H1 (cell line): ENCODE measurements around the gene TSPAN5. TPM values are rescaled to one million over a fixed set of nuclear protein-coding genes. Genes with fewer than 3 reads are reported as not detected.

Experiments
- CTCF ChIA-PET: fragments of 300-600 bp; sonication (Branson Sonifier 250); formaldehyde crosslinking; loops from one replicate; lab custom pipeline; 2021; ENCODE audit not compliant: partially characterized antibody; lab: Charles Lee
- POLR2A ChIA-PET: fragments of 300-600 bp; sonication (Branson Sonifier 250); formaldehyde crosslinking; loops from one replicate; lab custom pipeline; 2021; ENCODE audit warnings: inconsistent platforms; ENCODE audit not compliant: partially characterized antibody; lab: Charles Lee
- DNase-seq, 2 experiments: peaks; one replicate each; pipeline versions ENCODE4 v3.0.0 to v3.0.0-alpha.2; 2010 to 2022; ENCODE audit warnings: low spot score in 2 of 2, low read depth in 1 of 2, mixed read lengths in 1 of 2
- FAIRE-seq: peaks from 2 replicates; lab custom pipeline; 2011; peaks lifted over from hg19 to GRCh38; lab: Jason Lieb, UNC
- H2AFZ ChIP-seq: 2 replicates; pipeline ENCODE4 v1.8.1; 2012; ENCODE audit warnings: low read length, inconsistent platforms
- H2AK5ac ChIP-seq: 2 replicates; pipeline ENCODE4 v1.6.1; 2013; ENCODE audit warnings: low read depth, low read length
- H2BK120ac ChIP-seq: replicated peaks from 2 replicates; pipeline ENCODE3; 2013; ENCODE audit warnings: low read depth, low read length, inconsistent platforms
- H2BK12ac ChIP-seq: 2 replicates; pipeline ENCODE4 v1.6.1; 2013; ENCODE audit warnings: low read depth, low read length
- H2BK15ac ChIP-seq: 2 replicates; pipeline ENCODE4 v1.6.1; 2013; ENCODE audit warnings: low read length
- H2BK20ac ChIP-seq: 2 replicates; pipeline ENCODE4 v1.6.1; 2013; ENCODE audit warnings: low read length
- H2BK5ac ChIP-seq: 2 replicates; pipeline ENCODE4 v1.6.1; 2013; ENCODE audit warnings: low read depth, low read length
- H3K14ac ChIP-seq: 2 replicates; pipeline ENCODE4 v1.6.1; 2013; ENCODE audit warnings: inconsistent platforms; ENCODE audit not compliant: insufficient read length
- H3K18ac ChIP-seq: 2 replicates; pipeline ENCODE4 v1.6.1; 2013; ENCODE audit warnings: low read length; ENCODE audit errors: extremely low read depth
- H3K23ac ChIP-seq: 2 replicates; pipeline ENCODE4 v1.6.1; 2013; ENCODE audit warnings: inconsistent platforms; ENCODE audit not compliant: insufficient read length
- H3K23me2 ChIP-seq: 2 replicates; pipeline ENCODE4 v1.6.1; 2013; ENCODE audit warnings: low read depth, low read length
- H3K27ac ChIP-seq: 2 replicates; pipeline ENCODE4 v1.6.1; 2011; ENCODE audit warnings: low read depth, low read length, inconsistent platforms
- H3K27me3 ChIP-seq, 4 experiments: replicated peaks in 1 of 4; 1 replicate in 1 of 4; 2 replicates in 3 of 4; pipeline versions ENCODE4 v1.6.1 to v1.8.1; 2011 to 2013; ENCODE audit warnings: low read length in 3 of 4, mild to moderate bottlenecking in 3 of 4, inconsistent platforms in 2 of 4, mixed read lengths in 2 of 4, moderate library complexity in 1 of 4; ENCODE audit not compliant: control insufficient read depth in 3 of 4, insufficient read depth in 3 of 4; ENCODE audit errors: extremely low read depth in 1 of 4
- H3K36me3 ChIP-seq, 4 experiments: 2 replicates each; pipeline versions ENCODE4 v1.6.1 to v1.8.1; 2011 to 2013; ENCODE audit warnings: mild to moderate bottlenecking in 4 of 4, low read length in 3 of 4, moderate library complexity in 2 of 4, control low read depth in 1 of 4, inconsistent platforms in 1 of 4; ENCODE audit not compliant: insufficient read depth in 4 of 4, control insufficient read depth in 2 of 4
- H3K4ac ChIP-seq: replicated peaks from 2 replicates; pipeline ENCODE3; 2013; ENCODE audit warnings: low read length, low read depth, mixed read lengths, inconsistent platforms; ENCODE audit not compliant: insufficient read length
- H3K4me1 ChIP-seq, 4 experiments: replicated peaks in 1 of 4; 1 replicate in 1 of 4; 2 replicates in 3 of 4; pipeline versions ENCODE4 v1.6.1 to v1.8.1; 2011 to 2013; ENCODE audit warnings: low read length in 3 of 4, inconsistent platforms in 2 of 4, mixed read lengths in 1 of 4; ENCODE audit not compliant: insufficient read depth in 4 of 4, control insufficient read depth in 3 of 4
- H3K4me2 ChIP-seq, 2 experiments: 2 replicates each; pipeline versions ENCODE4 v1.6.1 to v1.8.1; 2011 to 2013; ENCODE audit warnings: low read depth in 2 of 2, low read length in 2 of 2, control low read depth in 1 of 2, inconsistent platforms in 1 of 2, mild to moderate bottlenecking in 1 of 2; ENCODE audit not compliant: insufficient read depth in 1 of 2
- H3K4me3 ChIP-seq, 4 experiments: fragments of 200-600, 300-600 bp in 1 of 4; sonication (generic), shearing (Covaris generic), sonication (Bioruptor Twin) in 1 of 4; 2 replicates each; pipeline versions ENCODE4 v1.5.1 to v1.8.1; 2011 to 2016; ENCODE audit warnings: low read length in 4 of 4, low read depth in 3 of 4, control low read depth in 2 of 4, inconsistent platforms in 2 of 4, mild to moderate bottlenecking in 2 of 4, mixed read lengths in 1 of 4, moderate library complexity in 1 of 4; ENCODE audit not compliant: insufficient read depth in 2 of 4; ENCODE audit errors: extremely low read depth in 1 of 4
- H3K56ac ChIP-seq: replicated peaks from 2 replicates; pipeline ENCODE3; 2013; ENCODE audit warnings: low read depth, mild to moderate bottlenecking, mixed read lengths, low read length, inconsistent platforms; ENCODE audit not compliant: insufficient read length
- H3K79me1 ChIP-seq: 2 replicates; pipeline ENCODE4 v1.6.1; 2013; ENCODE audit warnings: low read depth, low read length, control low read depth
- H3K79me2 ChIP-seq, 2 experiments: 2 replicates each; pipeline versions ENCODE4 v1.6.1 to v1.8.1; 2012 to 2013; ENCODE audit warnings: low read length in 2 of 2, mild to moderate bottlenecking in 2 of 2, inconsistent platforms in 1 of 2; ENCODE audit not compliant: insufficient read depth in 2 of 2, control insufficient read depth in 1 of 2
- H3K9ac ChIP-seq, 4 experiments: replicated peaks in 1 of 4; 1 replicate in 1 of 4; 2 replicates in 3 of 4; pipeline versions ENCODE4 v1.6.1 to v1.8.1; 2011 to 2013; ENCODE audit warnings: low read depth in 3 of 4, low read length in 3 of 4, control low read depth in 2 of 4, mild to moderate bottlenecking in 2 of 4, moderate library complexity in 2 of 4, inconsistent platforms in 1 of 4; ENCODE audit errors: extremely low read depth in 1 of 4
- H3K9me3 ChIP-seq, 2 experiments: 2 replicates each; pipeline versions ENCODE4 v1.6.1 to v1.8.1; 2012 to 2013; ENCODE audit warnings: mild to moderate bottlenecking in 2 of 2, moderate library complexity in 2 of 2, control low read depth in 1 of 2, inconsistent platforms in 1 of 2, low read depth in 1 of 2, low read length in 1 of 2, mixed read lengths in 1 of 2; ENCODE audit not compliant: insufficient read depth in 2 of 2
- H4K20me1 ChIP-seq, 2 experiments: replicated peaks in 1 of 2; 2 replicates each; pipeline versions ENCODE3 to v1.8.1; 2011 to 2013; ENCODE audit warnings: inconsistent platforms in 2 of 2, low read length in 2 of 2, mild to moderate bottlenecking in 1 of 2; ENCODE audit not compliant: insufficient read depth in 2 of 2, control insufficient read depth in 1 of 2
- H4K5ac ChIP-seq: 2 replicates; pipeline ENCODE4 v1.6.1; 2013; ENCODE audit warnings: low read length, low read depth, mixed read lengths, inconsistent platforms; ENCODE audit not compliant: insufficient read length
- H4K8ac ChIP-seq: 2 replicates; pipeline ENCODE4 v1.8.0; 2013; ENCODE audit warnings: mild to moderate bottlenecking, moderate library complexity, low read length, inconsistent platforms; ENCODE audit not compliant: insufficient read depth; ENCODE audit errors: extremely low read depth
- H4K91ac ChIP-seq: replicated peaks from 2 replicates; pipeline ENCODE3; 2013; ENCODE audit warnings: low read length, mixed read lengths, inconsistent platforms; ENCODE audit not compliant: insufficient read length
- ATF2 ChIP-seq: IDR thresholded peaks from 2 replicates; pipeline ENCODE4 v1.6.1; 2012; ENCODE audit warnings: low read length, inconsistent platforms
- ATF3 ChIP-seq: IDR thresholded peaks from 2 replicates; pipeline ENCODE4 v1.6.1; 2011; ENCODE audit warnings: low read depth, mild to moderate bottlenecking, low read length; ENCODE audit not compliant: insufficient read depth
- CEBPB ChIP-seq: IDR thresholded peaks from 2 replicates; pipeline ENCODE4 v1.6.1; 2012; ENCODE audit warnings: low read depth, low read length
- CREB1 ChIP-seq: IDR thresholded peaks from 2 replicates; pipeline ENCODE4 v1.6.1; 2012; ENCODE audit warnings: inconsistent platforms
- CTBP2 ChIP-seq: IDR thresholded peaks from 2 replicates; pipeline ENCODE4 v1.7.0; 2011; ENCODE audit warnings: borderline replicate concordance, mild to moderate bottlenecking, moderate library complexity, mixed read lengths, low read length; ENCODE audit not compliant: insufficient read depth, insufficient read length
- JUND ChIP-seq: IDR thresholded peaks from 2 replicates; pipeline ENCODE4 v1.6.1; 2011; ENCODE audit warnings: mild to moderate bottlenecking, improper control_type of control experiment, low read length
- SP4 ChIP-seq: IDR thresholded peaks from 2 replicates; pipeline ENCODE4 v1.6.1; 2012; ENCODE audit warnings: low read length, inconsistent platforms
- TAF7 ChIP-seq: optimal IDR thresholded peaks from 2 replicates; pipeline ENCODE3; 2011; ENCODE audit warnings: low read depth, mild to moderate bottlenecking, inconsistent platforms, low read length, moderate library complexity, borderline replicate concordance
- polyA plus RNA-seq, 7 experiments: library from polyadenylated mRNA; depleted of rRNA in 3 of 7; stranded (reverse) in 5 of 7; unstranded in 2 of 7; fragments of >200 nt in 5 of 7; fragments of 200-250 nt in 2 of 7; gene quantifications; 1 replicate in 5 of 7; 2 replicates in 1 of 7; 4 replicates in 1 of 7; pipeline versions ENCODE4 v1.2.1 to v1.2.3, GENCODE V29; 2011 to 2013; ENCODE audit warnings: missing spikeins in 2 of 7, mixed read lengths in 2 of 7
- total RNA-seq: library from RNA; stranded (reverse); fragmentation: NEBNext Ultra II Directional; extraction: Animal tissue kit (Norgen Biotek cat#: 25700); gene quantifications from 2 replicates; pipeline ENCODE4 v1.2.1, GENCODE V29; 2021

The TSPAN5 gene
- total and polyA plus RNA-seq, 2 of the 8 experiments (the other 6 are each of a cell fraction or from before 2014, with no cell fraction given), result 17.6 to 21.2 TPM

- H2BK5ac ChIP-seq, result no peak overlapping the region
- no peak overlapping the region for H2AK5ac ChIP-seq
- H4K8ac ChIP-seq, result no peak overlapping the region
- H3K23me2 ChIP-seq, result no peaks in the 10 kb centered on the region
- no peak overlapping the region for H3K18ac ChIP-seq
- no peak overlapping the region for H2BK15ac ChIP-seq
- H3K56ac ChIP-seq, result no peak overlapping the region
- no peak overlapping the region for H3K23ac ChIP-seq
- H2BK120ac ChIP-seq, result no peak overlapping the region
- no peak overlapping the region for H3K9ac ChIP-seq
- no peak overlapping the region for H4K91ac ChIP-seq
- ChIA-PET CTCF (no interaction called here), POLR2A (no interaction called here)
- H3K27me3 ChIP-seq, result no peaks in the 10 kb centered on the region
- H2AFZ ChIP-seq, result no peak overlapping the region
- no peak overlapping the region for H3K4me3 ChIP-seq
- H4K20me1 ChIP-seq, result no peaks in the 10 kb centered on the region
- H3K4me1 ChIP-seq, result peaks cover 0 to 4% (median under 1%) of the 10 kb centered on the region in 4 experiments; a peak in 2 of 7 replicates
- no peak overlapping the region for H3K27ac ChIP-seq
- no peak overlapping the region for H2BK20ac ChIP-seq
- no peak overlapping the region for H2BK12ac ChIP-seq
- TF ChIP-seq ATF3 (no peak), CREB1 (peak; percentile 56), JUND (no peak), CEBPB (no peak), CTBP2 (no peak), ATF2 (no peak), TAF7 (no peak), SP4 (no peak)
- FAIRE-seq, result no peak
- H3K4me2 ChIP-seq, result no peak overlapping the region
- no peak overlapping the region for H4K5ac ChIP-seq
- no peaks in the 10 kb centered on the region for H3K79me1 ChIP-seq
- H3K9me3 ChIP-seq, result no peaks in the 10 kb centered on the region
- H3K4ac ChIP-seq, result no peak overlapping the region
- DNase-seq, result no peak
- no peak overlapping the region for H3K14ac ChIP-seq
- no peaks in the 10 kb centered on the region for H3K79me2 ChIP-seq
- H3K36me3 ChIP-seq, result no peaks in the 10 kb centered on the region
These were observed 195.9 kb downstream of the TSPAN5 start for GRCh38 chr4:98462487-98462886.
